HG03354 (cell line): ENCODE data around the gene CCDC7.
"Not testable (repeated sequence)": the region's sequence is repeated elsewhere in the genome, so short reads cannot be mapped to it uniquely, and the experiment has no call there.

Experiments used
- ATAC-seq: cut with Tn5 transposase; IDR thresholded peaks from one replicate; pipeline ENCODE4 v1.9.1; 2021; ENCODE audit warnings: mild to moderate bottlenecking; ENCODE audit not compliant: unreplicated experiment, poor library complexity, severe bottlenecking

Gene CCDC7

DNA sequence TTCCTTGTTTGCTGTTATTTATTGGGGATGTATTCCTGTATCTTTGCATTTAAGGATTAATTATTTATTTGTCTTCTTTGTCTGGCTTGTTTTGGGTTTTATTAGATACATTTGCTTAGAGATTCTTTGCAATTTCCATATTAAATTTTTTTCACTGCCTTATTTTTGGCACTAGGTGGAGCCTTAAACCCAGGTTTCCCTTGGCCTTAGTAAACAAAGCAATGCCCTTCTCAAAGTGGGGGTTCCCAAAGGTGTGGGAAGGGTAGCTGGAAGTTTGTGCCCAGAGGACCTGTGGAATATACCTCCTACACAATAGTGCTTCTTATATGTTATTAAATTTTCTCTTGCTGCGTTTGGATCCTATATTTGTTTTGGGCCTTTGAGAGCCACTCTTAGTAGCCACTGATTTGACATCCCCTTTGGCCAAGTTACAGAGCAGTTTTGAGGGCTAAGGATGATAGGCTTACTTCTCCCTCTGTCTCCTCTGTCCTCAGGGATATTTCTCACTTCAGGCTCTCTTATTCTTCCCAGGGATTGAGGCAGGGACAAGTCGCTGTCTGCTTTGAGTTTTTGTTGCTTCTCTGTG is 349.8 kb downstream of the CCDC7 start:
- peak; percentile 52 for ATAC-seq

DNA sequence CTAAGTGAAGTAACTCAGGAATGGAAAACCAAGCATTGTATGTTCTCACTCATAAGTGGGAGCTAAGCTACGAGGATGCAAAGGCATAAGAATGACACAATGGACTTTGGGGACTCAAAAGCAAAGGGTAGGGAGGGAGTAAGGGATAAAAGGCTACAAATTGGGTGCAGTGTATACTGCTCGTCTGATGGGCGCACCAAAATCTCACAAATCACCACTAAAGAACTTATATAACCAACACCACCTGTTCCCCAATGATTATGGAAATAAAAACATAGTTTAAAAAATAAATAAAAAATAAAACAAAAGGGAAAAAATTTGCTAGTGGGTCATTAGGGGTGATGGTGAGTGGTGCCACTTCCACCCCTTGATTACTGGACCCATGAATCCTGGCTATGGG is 351.5 kb downstream of the CCDC7 start:
- ATAC-seq, result not testable (repeated sequence)

DNA sequence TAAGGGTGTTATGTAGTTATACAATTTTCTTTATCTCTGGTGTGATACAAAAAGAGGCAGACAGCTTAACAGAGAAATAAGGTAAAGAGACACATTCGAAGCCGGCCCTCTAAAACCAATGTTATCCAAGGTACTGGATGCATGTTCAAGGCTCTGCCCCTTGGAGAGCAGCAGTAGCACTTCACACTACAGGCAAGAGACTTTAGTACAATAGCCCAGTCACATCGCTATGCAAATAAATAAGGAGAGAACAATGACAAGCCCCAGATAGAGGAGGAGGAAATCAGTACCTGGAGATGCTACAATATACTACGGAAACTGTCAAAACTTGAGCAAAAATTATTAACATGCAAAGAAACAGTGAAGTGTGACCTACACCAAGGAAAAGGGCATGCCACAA is 401.0 kb downstream of the CCDC7 start:
- ATAC-seq, result no peak

DNA sequence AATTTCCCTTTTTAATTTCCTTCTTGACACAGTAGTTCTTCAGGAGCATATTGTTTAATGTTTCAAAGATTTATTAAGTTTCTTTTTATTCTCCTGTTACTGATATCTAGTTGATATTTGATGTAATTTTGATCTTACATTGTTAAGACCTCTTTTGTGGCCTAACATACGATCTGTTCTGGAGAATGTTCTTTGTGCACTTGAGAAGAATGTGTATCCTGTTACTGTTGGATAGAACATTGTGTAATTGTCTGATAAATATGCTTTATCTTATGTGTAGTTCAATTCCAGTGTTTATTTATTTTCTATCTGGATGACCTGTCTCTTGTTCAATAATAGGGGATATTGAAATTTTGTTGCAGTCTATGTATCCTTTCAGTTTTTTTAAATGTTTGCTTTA is 405.4 kb downstream of the CCDC7 start:
- no peak for ATAC-seq

DNA sequence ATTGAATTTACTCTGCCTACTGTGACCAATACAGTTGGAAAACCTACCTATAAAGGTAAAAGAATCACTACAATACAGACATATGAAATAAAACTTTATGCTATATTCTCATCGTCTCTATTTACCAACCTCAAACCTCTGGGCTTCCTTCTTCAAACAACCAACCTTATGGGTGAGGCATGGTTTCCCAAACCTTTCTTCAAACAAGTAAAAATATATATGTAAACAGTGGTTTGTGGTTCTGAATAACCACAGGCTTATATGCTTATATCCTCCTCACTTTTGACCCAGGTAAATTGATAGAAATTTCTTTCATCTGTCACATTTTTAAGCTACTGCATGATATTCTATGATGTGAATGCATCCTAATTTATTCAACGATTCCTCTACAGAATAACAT is 408.5 kb downstream of the CCDC7 start:
- ATAC-seq, result no peak

DNA sequence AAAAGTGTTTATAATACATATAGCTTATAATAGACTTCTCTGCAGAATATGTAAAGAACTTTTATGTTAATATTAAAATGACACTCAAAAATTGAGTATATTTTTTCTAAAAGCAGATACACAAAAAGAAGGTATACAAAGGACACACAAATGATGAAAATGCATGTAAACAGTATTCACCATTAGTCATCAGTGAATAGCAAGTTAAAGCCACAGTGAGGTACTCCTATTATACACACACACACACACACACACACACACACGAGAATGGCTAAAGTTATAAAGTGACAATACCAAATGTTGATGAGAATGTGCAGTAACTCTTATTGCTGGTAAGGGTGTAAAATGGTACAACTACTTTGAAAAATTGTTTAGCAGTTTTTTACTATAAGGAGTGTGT is 419.2 kb downstream of the CCDC7 start:
- ATAC-seq, result no peak

DNA sequence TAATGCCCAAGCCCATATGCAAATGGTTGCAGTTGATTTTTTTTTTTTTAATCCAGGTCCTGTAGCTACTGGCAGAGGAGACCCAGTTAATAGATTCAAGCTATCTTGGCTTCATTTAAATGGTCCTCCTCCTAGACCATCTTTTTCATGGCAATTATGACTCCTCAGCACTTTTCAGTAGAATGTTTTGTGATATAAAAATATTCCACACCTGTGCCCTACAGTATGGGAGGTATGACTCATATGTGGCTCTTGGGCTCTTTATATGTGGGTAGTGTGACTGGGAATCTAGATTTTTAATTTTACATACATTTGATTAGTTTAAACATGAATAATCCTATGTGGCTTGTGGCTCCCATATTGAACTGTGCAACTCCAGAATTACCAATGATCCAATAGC is 432.0 kb downstream of the CCDC7 start:
- ATAC-seq, result no peak

DNA sequence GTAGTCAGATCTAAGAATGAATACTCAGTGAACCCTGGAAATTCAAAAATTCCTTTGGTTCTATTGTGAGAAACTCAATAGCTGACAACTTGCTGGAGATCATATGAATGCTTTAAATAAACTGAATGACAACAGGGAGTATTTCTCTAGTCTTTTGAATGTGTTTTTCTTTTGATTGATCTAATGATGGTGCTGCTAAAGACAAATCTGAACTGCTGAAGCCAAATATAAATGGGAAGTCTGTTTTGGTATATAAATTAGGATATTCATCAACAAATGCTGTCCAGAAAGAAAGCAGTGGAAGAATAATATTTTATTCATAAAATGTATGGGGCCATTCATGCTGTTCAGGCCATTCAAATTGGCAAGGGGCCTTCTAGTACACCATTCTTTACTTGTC is 432.7 kb downstream of the CCDC7 start:
- no peak for ATAC-seq

DNA sequence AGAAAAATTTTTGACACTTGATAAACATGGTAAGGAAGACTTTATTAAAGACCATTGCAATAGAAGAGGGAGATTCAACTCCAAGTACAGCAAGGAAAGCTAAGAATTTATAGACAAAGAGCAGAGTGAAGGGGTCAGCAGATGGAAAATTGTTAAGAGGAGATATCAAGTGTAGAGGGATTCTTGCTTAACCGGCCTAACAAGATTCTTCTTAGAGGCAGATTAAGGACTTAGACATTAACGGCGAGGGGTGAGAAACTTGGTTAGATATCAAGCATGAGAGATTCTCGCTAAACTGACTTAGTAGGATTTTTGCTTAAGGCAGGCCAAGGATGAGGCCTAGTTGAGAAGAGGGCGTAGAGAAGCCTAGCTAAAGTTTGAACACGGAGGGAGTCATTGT is 436.1 kb downstream of the CCDC7 start:
- no peak for ATAC-seq

DNA sequence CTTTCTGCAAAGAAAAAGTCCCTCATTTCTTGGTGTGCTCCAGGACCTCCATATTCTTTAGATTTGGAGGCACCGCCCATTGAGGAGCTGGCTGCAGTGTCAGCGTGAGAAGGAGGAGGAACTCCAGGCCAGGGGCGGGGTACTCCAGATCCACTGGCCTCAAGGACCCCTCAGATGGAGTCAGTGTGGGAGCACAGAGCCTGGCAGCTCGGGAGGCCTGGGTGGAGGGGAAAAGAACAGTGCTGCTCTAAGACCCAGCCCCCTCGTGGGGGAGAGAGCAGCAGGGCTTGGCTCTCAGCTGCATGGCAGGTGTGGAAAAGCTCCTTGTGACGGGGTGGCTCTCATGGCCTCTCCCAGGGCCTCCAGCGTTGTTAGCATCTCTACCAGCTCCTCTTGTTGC is 441.5 kb downstream of the CCDC7 start:
- no peak for ATAC-seq

DNA sequence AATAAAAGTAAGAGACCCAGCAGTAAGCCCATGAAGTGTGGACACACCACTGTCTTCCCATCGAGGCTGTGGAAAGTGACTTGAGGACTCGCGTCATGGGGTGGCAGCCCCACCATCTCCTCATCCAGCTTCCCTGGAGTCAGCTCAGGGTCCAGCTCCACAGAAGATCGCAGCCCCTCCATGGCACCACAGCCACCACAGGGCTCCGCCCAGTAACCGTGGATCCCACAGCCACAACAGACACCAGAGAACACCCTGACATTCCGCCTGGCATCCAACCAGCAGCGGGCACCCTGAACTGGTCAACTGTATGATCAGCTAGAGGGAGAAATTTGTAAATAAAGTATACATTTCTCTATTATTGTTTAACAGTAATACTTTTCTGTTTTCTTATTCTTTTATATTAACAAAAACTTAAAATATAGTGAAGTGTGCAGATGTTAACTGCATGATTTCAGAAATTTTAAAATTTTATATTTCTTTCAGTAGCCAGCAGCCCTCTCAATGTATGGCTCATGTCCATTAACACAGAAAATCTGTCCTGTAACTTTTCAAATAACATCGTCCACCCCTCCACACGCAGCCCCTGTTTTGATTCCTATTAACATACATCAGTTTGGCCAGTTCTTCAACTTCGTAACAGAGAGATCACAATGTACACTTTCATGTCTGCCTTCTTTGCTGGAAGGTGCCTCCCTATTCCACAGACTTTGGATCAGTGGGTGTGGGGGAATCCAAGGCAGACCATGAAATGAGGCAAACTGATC is 442.4 kb downstream of the CCDC7 start:
- no peak for ATAC-seq

DNA sequence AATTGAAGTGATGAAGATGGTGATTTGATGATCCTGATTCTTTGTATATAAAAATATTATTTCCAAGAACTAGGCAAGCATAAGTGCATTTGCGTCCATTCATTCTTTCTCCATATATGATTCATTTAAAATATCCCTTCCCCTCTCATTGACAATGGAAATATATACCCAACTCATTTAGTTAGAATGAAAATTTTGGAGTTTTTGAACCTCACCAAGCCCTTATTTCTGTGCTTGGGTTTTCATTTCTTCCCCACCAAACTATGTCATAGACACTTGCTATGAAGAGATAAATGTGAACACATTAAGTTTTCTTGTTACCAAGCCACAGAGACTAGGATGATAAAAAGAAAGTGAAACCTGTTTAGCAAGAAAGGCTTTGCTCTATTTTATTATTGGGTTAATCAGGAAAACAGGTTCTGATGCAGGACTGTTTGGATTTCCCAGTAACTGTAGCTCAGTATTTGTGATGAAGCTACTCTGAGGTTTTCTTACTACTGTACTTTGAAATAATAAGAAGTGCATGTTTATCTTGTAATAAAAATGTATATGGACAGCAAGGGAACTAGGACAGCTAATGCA is 443.8 kb downstream of the CCDC7 start:
- no peak for ATAC-seq

DNA sequence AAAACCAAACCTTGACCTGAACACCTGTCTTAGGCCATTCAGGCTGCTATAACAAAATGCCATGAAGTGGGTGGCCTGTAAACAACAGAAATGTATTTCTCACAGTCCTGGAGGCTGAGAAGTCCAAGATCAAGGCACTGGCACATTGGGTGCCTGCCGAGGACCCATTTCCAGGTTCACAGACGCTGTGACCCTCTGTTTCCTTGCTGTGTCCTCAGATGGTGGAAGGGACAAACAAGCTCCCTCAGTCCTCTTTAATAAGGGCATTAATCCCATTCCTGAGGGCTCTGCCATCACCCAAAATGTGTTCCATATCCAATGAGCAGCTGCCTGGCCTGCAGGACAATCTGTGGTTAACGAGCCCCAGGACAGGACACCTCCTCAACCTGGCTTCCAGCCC is 444.5 kb downstream of the CCDC7 start:
- ATAC-seq, result no peak

DNA sequence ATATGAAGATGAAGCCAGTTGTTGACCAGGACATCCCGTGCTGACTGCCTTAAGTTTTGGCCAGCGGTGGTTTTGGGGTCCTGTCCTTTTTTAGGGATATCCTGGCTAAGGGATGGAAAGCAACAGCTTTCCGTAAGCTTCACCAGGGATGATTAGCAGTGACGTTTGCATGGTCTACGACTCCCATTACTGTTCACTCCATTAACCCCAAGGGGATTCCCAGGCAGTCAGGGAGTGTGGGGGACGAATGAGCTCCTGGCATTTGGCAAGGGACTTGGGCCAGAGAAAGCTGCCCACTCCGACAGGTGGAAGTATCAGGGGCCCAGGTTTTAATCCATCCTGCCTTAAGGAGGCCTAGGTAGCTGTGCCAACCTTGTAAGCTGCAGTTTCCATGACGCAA is 445.3 kb downstream of the CCDC7 start:
- ATAC-seq, result no peak

DNA sequence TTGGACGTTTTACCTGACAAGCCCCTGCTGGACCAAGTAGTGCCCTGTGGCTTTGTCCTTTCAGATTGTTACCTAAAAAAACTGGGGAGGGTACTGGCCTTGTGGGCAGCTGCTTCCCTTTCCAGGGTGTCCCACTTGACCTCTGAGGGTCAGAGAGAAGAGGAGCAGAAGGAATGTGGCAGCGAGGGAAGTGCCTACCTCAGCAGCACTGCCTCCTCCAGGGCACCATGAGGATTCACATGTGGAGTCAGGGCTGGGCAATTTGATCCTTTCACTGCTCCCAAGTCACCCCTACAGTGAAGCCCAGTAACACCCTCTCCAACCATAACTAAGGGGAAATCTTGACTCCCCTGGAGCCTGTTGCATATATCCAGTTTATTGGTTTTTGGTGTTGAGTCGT is 447.5 kb downstream of the CCDC7 start:
- ATAC-seq, result no peak

DNA sequence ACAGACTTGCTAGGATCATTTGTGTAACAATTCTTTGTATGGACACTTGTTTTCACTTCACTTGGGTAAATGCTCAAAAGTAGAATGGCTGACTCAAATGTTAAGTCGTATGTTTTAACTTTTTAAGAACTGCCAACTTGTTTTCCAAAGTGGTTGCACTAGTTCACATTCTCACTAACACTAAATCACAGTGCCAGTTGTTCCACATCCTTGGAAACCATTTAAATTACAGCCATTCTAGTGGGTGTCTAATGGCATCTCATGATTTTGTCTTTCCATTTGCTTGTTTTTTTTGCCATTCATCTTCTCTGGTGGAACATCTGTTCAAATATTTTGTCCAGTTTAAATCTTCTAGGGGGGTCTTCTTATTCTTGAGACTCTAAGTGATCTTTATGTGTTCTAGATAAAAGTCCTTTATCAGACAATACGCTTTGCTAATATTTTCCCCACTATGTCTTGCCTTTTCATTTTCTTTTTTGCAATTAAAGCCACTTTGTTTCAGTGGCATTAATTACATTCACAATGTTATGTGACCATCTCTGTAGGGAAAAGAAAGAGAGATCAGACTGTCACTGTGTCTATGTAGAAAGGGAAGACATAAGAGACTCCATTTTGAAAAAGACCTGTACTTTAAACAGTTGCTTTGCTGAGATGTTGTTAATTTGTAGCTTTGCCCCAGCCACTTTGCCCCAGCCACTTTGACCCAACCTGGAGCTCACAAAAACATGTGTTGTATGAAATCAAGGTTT is 448.1 kb downstream of the CCDC7 start:
- no peak for ATAC-seq

DNA sequence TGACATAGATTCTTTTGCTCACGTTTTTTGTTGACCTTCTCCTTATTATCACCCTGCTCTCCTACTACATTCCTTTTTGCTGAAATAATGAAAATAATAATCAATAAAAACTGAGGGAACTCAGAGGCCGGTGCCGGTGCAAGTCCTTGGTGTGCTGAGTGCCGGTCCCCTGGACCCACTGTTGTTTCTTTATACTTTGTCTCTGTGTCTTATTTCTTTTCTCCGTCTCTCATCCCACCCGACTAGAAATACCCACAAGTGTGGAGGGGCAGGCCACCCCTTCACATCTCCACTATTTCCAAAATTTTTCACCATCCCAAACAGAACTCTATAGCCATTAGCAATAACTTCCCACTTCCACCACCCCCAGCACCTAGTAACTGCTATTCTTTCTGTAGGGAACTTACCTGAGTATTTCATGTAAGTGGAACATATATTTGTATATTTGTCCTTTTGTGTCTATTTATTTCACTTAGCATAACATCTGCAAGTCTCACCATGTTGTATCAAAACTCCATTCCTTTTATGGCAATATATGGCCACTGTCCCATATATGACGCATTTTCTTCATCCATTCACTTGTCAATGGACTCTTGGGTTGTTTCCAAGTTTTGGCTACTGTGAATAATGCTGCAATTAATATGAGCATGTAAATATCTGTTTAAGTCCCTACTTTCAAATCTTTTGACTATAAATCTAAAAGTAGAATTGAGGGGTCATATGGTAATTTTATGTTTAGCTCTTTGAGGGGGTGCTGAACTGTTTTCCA is 449.4 kb downstream of the CCDC7 start:
- not testable (repeated sequence) for ATAC-seq

DNA sequence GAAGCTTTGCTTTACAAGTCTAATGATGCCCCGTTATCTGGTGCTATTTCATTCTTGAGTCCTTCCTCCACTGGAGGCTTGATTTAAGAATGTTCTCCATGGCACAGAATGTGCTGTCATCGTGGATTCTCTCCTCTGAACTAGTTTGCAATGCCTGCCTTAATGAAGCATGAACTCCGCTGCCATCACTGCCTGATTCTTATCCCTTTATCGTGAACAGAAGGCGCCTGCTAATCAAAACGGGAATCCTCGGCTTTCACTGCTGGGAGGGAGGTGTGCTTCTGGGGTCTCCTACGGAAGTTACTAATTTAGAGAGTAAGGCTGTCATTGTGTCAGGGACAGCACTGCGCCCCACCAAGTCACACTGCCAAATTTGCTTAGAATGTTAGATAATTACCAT is 455.9 kb downstream of the CCDC7 start:
- ATAC-seq, result no peak

DNA sequence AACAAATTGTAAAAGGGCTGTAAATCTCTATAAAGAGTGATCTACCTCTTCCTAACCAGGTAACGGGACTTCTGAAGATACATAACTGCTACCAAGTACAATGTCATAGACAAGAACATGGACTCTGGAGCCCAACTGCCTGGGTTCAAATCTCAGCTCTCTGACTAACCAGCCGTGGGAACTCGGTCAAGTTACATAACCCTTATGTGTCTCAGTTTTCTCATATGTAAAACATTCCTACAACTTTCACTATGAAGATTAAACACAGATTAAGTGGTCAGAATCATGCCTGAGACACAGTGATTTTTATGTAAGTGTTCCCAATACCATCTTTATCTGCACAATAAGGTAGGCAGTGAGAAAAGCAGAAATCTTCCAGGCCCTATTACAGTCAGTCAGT is 459.5 kb downstream of the CCDC7 start:
- ATAC-seq, result no peak

DNA sequence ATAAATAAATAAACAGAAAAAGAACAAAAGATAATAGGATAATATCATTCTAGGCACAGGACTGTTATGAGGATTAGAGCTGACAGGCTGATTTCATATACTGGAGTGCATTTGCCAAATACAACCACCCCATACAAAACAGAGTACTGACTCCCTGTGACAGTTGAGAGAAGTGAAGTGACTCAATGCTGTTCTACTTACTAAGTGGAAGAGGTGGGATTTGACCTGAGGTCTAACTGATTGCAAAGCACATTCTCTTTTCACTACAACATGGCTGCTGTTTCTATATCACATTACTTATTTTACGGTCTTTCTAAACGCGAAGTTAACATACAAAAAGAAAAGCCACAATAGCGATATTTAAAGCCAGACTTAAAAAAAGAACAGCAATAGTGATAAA is 460.7 kb downstream of the CCDC7 start:
- no peak for ATAC-seq
